GM12874 (cell line): Measurements from ENCODE around the gene CSH1.
A peak's percentile ranks its signal among the peaks of the same experiment; 100 is the strongest.
"Not testable (repeated sequence)": the region's sequence is repeated elsewhere in the genome, so short reads cannot be mapped to it uniquely, and the experiment has no call there.

Experiments used
- TF ChIP-seq, protein P1 (sequence below): IDR thresholded peaks from 2 replicates; pipeline ENCODE4 v1.5.1; 2011; ENCODE audit warnings: low read depth, mild to moderate bottlenecking, control low read depth, low read length, moderate library complexity; ENCODE audit not compliant: insufficient read depth

Gene CSH1

DNA sequence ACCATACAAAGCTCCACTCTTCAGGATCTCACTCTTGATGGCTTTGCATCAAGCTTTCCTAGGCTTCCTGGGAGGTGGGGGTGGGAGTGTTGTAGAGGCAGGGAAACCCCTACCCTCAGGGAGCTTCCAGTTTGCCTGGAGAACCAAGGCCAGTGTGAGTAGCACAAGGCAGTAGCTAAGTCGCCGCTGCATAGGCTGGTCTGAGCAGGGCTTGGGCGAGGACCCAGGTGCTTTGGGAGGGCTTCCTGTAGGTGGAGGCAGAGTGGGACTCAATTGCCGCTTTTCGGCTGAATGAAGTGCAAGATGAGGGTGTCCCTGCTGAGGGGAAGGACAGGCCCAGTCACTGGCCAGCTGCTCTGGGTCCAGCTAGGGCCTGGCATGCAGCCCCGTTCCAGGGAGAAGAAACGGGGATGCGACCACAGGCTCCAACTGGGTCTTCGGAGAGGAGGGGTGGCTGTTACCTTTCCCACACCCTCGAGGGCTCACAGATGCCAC is 31.8 kb upstream of the CSH1 start:
- TF ChIP-seq, protein P1, sequence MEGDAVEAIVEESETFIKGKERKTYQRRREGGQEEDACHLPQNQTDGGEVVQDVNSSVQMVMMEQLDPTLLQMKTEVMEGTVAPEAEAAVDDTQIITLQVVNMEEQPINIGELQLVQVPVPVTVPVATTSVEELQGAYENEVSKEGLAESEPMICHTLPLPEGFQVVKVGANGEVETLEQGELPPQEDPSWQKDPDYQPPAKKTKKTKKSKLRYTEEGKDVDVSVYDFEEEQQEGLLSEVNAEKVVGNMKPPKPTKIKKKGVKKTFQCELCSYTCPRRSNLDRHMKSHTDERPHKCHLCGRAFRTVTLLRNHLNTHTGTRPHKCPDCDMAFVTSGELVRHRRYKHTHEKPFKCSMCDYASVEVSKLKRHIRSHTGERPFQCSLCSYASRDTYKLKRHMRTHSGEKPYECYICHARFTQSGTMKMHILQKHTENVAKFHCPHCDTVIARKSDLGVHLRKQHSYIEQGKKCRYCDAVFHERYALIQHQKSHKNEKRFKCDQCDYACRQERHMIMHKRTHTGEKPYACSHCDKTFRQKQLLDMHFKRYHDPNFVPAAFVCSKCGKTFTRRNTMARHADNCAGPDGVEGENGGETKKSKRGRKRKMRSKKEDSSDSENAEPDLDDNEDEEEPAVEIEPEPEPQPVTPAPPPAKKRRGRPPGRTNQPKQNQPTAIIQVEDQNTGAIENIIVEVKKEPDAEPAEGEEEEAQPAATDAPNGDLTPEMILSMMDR: no peak

DNA sequence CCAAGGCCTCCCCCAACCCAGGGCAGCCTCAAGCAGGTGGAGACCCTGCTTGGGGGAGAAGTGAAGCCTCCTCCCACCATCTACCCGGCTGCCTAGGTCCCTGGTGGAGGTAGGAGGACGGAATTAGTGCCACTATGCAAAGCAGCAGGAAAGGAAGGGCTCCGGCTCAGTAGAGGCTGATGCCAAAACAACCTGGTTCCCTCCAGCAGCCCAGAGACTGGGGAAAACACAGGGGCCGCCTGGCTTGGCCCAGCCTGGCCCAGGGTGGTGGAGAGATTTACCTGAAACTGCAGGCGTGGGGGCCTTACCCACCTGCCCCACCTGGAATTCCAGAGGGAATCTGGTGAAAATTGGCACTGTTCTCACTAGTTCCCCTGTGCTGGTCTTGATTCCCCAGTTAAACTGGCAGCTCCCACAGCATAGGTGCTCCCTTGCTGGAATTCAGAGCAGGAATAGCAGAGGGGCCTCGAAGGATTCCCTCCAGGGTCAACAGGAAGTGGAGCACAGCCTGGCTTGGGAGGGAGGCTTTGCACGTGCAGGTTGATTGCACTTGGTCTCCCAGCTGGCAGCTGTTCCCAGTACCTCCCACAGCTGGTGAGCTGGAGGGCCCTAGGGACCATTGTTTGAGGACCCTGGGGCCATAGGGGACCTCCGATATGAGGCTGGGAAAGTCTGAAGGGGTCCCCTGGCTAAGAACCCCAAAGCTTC is 31.2 kb upstream of the CSH1 start:
- TF ChIP-seq, protein P1: no peak

DNA sequence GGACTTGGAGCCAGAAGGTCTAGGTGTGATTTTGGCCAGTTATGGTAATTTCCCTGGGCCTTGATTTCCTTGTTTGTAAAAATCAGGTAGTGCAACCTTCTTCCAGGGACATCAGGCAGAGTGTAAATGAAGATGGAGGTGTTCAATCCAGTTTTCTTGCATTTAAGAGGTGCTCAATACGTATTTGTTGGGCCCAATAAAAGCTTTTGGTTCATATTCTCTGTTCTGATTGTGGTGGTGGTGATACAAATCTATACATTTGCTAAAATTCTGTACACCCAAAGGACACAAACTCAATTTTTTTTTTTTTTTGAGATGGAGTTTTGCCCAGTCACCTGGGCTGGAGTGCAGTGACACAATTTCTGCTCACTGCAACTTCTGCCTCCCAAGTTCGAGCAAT is 29.8 kb upstream of the CSH1 start:
- TF ChIP-seq, protein P1: no peak

DNA sequence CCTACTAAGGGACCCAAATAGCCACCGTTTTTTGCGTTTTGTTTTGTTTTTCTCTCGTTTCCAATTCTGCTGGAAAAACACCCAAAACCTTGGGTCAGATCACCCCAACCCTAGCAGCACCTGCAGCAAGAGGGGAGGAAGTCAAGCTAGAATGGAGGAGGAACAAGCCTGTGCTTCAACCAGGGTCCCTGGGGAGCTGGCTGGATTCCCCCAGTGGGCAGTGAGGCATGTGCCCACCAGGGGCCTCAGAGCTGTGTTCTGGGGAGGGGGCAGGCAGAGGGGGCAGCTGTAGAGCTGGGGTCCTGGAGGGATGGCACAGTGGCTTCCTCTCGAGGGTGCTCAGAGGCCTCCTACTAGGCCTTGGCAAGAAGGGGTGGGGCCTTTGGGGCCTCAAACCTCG is 29.2 kb upstream of the CSH1 start:
- TF ChIP-seq, protein P1: no peak

DNA sequence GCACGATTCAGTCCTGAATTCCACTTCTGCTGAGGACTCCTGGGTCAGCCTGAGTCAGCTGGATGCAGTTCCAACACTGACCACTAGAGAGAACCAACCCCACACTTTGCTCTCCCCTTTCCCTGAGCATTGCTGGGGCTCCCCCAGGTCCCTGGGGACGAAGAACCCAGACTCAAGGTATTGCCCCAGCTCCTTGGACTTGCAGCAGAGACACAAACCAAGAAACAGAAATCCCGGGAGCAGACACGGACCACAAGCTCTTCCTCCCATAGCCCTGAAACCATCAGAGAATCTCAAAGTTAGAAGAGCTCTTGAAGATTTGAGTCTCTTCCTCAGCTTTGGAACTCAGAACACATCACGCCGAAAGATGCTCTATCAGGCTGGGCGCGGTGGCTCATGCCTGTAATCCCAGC is 22.9 kb upstream of the CSH1 start:
- TF ChIP-seq, protein P1: peak; percentile 97

DNA sequence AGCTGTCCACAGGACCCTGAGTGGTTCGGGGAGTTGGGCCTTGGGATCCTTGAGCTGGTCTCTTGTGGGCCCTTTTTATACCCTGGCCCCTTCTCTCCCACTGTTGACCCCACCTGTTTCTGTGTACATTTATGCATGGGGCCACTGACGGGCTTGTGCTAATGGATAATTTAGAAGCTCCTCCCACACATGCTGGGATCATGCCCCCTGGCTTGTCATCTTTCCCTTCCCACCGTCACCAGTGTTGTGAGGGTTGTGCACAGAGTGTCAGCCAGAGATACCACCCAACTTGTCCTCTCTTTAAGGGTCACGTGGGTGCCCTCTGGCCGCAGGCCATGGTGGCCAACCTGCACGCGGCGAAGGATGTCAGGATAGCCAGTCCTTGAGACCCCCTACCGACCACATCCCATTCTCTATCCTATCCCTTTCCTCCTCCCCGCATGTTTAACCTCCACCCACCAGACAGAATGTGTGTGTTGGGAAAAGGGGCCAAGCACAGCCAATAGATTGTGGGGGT is 22.5 kb upstream of the CSH1 start, which contains the start of gene GH1:
GH1 (minus strand) TSS at position 51 of the 517 bp plus-strand sequence. CDS start 63 bp downstream, outside the sequence.
- TF ChIP-seq, protein P1: not testable (repeated sequence)

DNA sequence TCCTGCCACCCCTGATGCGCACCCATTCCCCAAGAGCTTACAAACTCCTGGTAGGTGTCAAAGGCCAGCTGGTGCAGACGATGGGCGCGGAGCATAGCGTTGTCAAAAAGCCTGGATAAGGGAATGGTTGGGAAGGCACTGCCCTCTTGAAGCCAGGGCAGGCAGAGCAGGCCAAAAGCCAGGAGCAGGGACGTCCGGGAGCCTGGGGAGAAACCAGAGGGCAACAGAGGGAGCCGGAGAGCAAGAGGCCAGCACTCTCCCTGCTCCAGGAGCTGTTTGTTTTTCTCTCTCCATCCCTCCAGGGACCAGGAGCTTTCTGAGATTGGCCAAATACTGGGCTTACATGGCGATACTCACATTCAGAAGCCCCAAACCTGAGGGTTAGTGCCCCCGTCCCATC is 21.9 kb upstream of the CSH1 start:
- TF ChIP-seq, protein P1: no peak
